Thyroid gland (tissue), 4 donors: ENCODE results near the gene TTC3.

Experiments used
- POLR2A ChIP-seq, 2 donors: fragments of 450-650 bp; IDR thresholded peaks; one replicate each; pipeline ENCODE4 v1.6.1; 2017; ENCODE audit warnings: antibody characterized with exemption in 2 of 2, mild to moderate bottlenecking in 2 of 2, moderate library complexity in 1 of 2
- TF ChIP-seq, protein P1 (sequence below), 6 experiments: fragments of 200-600 bp in 3 of 6; fragments of 450-650 bp in 3 of 6; sonication (generic) in 3 of 6; IDR thresholded peaks; one replicate each; pipeline ENCODE4 v1.5.1; 2016 to 2019; ENCODE audit warnings: antibody characterized with exemption in 6 of 6, mild to moderate bottlenecking in 2 of 6, inconsistent platforms in 1 of 6, moderate library complexity in 1 of 6

DNA sequence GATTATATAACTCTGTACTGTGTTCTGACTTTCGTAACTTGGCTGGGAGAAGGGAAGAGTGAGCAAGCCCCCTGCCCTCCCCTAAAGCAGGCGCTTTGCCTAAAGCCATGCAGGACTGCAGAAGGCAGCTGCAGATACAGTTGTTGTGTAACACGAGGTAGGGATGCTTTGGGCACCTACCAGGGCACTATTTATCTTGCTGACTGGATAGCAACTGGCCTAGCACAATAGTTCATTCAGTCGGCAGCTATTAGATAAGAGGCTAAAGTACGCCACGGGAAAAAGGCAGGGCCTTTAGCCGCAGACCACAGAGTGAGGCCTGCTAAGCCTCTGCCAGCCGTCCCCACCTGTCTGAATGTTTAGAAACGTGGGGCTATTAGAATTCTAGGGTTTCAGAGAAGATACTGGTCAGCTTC, 80.9 kb downstream of the TTC3 start:
- TF ChIP-seq, protein P1, sequence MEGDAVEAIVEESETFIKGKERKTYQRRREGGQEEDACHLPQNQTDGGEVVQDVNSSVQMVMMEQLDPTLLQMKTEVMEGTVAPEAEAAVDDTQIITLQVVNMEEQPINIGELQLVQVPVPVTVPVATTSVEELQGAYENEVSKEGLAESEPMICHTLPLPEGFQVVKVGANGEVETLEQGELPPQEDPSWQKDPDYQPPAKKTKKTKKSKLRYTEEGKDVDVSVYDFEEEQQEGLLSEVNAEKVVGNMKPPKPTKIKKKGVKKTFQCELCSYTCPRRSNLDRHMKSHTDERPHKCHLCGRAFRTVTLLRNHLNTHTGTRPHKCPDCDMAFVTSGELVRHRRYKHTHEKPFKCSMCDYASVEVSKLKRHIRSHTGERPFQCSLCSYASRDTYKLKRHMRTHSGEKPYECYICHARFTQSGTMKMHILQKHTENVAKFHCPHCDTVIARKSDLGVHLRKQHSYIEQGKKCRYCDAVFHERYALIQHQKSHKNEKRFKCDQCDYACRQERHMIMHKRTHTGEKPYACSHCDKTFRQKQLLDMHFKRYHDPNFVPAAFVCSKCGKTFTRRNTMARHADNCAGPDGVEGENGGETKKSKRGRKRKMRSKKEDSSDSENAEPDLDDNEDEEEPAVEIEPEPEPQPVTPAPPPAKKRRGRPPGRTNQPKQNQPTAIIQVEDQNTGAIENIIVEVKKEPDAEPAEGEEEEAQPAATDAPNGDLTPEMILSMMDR (IDR thresholded peaks at IDR 0.05): no peak
- no peak for TF ChIP-seq POLR2A (IDR thresholded peaks at IDR 0.05)
